HG02981 (cell line): Measurements from ENCODE around the gene CTNND1.

ENCODE experiments used
- ATAC-seq: cut with Tn5 transposase; IDR thresholded peaks from one replicate; pipeline ENCODE4 v1.9.1; 2021; ENCODE audit warnings: mild to moderate bottlenecking, moderate library complexity; ENCODE audit not compliant: unreplicated experiment

CTNND1 gene

GRCh38 chr11:57867966-57868365 lies 106.4 kb downstream of the CTNND1 start:
- no peak for ATAC-seq

DNA sequence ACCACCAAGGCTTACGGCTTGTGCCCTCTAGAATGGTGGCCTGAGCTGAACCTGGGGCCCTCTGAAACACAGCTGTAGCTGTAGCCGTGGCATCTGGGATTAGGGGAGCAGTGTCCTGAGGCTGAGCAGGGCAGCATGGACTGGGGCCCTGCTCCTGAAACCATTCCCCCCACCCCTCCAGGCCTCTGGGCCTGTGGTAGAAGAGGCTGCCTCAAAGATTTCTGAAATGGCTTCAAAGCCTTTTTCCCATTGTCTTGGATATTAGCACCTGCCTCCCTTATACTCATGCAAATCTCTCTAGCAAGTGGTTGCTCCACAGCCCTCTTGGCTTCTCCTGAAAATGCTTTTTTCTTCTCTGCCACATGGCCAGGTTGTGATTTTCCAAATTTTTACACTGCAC lies 106.9 kb downstream of the CTNND1 start:
- ATAC-seq, result no peak
